Measurements from ENCODE around the gene RNASE3.

DNA sequence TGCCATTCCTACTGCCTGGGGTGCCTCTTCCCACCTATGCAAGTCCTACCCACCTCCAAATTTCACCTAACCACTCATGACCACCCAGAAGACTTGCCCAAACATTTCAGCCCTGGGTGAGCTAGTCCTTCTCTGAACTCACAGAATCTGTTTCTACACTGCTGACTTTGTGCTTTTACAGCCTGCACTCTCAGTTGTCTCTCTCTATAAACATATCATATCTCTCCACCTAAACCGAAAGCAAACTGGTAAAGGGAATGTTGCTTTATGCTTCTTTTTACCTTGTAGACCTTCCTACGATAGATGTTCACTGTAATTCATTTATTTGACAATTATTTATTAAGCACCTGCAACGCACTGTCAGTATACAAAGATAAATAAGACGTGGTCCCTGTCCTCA is 38.1 kb upstream of the RNASE3 start:
- TF ChIP-seq CTCF (IDR thresholded peaks at IDR 0.05) (no peak), EP300 (IDR thresholded peaks at IDR 0.05) (no peak)

Measured in gastroesophageal sphincter (tissue), 3 donors.